PC-9 (cell line): Measurements from ENCODE around the gene GATB. TPM values are rescaled to one million over a fixed set of nuclear protein-coding genes. Genes with fewer than 3 reads are reported as not detected.

Experiments
- BruUV-seq: library from RNA; stranded (reverse); fragments of 400-500 nt; replicated peaks from 2 replicates; lab custom pipeline; 2021; lab: Mats Ljungman, UMichigan
- CTCF ChIA-PET: fragments of 300-600 bp; sonication (Branson Sonifier 250); formaldehyde crosslinking; loops from one replicate; lab custom pipeline; 2022; ENCODE audit warnings: antibody characterized with exemption; lab: Charles Lee
- POLR2A ChIA-PET: fragments of 300-600 bp; sonication (Branson Sonifier 250); formaldehyde crosslinking; loops from one replicate; lab custom pipeline; 2022; ENCODE audit warnings: antibody characterized with exemption; ENCODE audit not compliant: unreplicated experiment; lab: Charles Lee
- DNase-seq, 2 experiments: peaks; one replicate each; pipeline versions ENCODE4 v3.0.0 to v3.0.0-alpha.2; 2015 to 2022; ENCODE audit warnings: mixed read lengths in 1 of 2
- H2AFZ ChIP-seq: fragments of 200-600 bp; sonication (generic); 2 replicates; pipeline ENCODE4 v1.8.1; 2017; ENCODE audit warnings: antibody characterized with exemption
- H3F3A ChIP-seq: fragments of 200-600 bp; sonication (generic); 2 replicates; pipeline ENCODE4 v1.8.1; 2017; ENCODE audit warnings: antibody characterized with exemption, mild to moderate bottlenecking, low read depth; ENCODE audit not compliant: insufficient read depth
- H3K27ac ChIP-seq: fragments of 200-600 bp; sonication (generic); 2 replicates; pipeline ENCODE4 v1.6.1; 2016; ENCODE audit warnings: mixed run types
- H3K27me3 ChIP-seq: fragments of 200-600 bp; sonication (generic); 2 replicates; pipeline ENCODE4 v1.6.1; 2016; ENCODE audit warnings: low read depth, mixed run types; ENCODE audit not compliant: insufficient read depth
- H3K36me3 ChIP-seq: fragments of 200-600 bp; sonication (generic); 2 replicates; pipeline ENCODE4 v1.6.1; 2016; ENCODE audit warnings: low read depth, mixed run types
- H3K4me1 ChIP-seq: fragments of 200-600 bp; sonication (generic); replicated peaks from 2 replicates; pipeline ENCODE4 v1.6.1; 2016; ENCODE audit warnings: mixed run types; ENCODE audit not compliant: insufficient read depth
- H3K4me2 ChIP-seq: fragments of 200-600 bp; sonication (generic); 2 replicates; pipeline ENCODE4 v1.6.1; 2017; ENCODE audit warnings: mixed run types
- H3K4me3 ChIP-seq: fragments of 200-600 bp; sonication (generic); 2 replicates; pipeline ENCODE4 v1.6.1; 2016; ENCODE audit warnings: mixed run types
- H3K79me2 ChIP-seq: fragments of 200-600 bp; sonication (generic); 2 replicates; pipeline ENCODE4 v1.6.1; 2017; ENCODE audit warnings: low read depth, mixed run types
- H3K9me2 ChIP-seq: fragments of 200-600 bp; sonication (generic); 2 replicates; pipeline ENCODE4 v1.8.1; 2017; ENCODE audit warnings: mild to moderate bottlenecking; ENCODE audit not compliant: insufficient read depth
- H3K9me3 ChIP-seq: fragments of 200-600 bp; sonication (generic); 2 replicates; pipeline ENCODE4 v1.8.1; 2016; ENCODE audit warnings: low read depth; ENCODE audit not compliant: insufficient read depth
- H4K20me1 ChIP-seq: fragments of 200-600 bp; sonication (generic); 2 replicates; pipeline ENCODE4 v1.8.1; 2017; ENCODE audit not compliant: insufficient read depth
- CTCF ChIP-seq: fragments of 200-600 bp; sonication (generic); conservative IDR thresholded peaks from 2 replicates; pipeline ENCODE4 v1.6.1; 2017; ENCODE audit warnings: mixed run types, antibody characterized with exemption, mild to moderate bottlenecking, moderate library complexity
- EZH2 ChIP-seq: fragments of 200-600 bp; sonication (generic); IDR thresholded peaks from 2 replicates; pipeline ENCODE4 v1.8.0; 2017; ENCODE audit warnings: antibody characterized with exemption, low read depth
- intact Hi-C: fragments of 100-400 bp; cut with micrococcal nuclease; formaldehyde crosslinking; loops from one replicate; pipeline ENCODE4 v1.10.0; 2022; ENCODE audit not compliant: unreplicated experiment
- total RNA-seq: library from RNA; stranded (reverse); gene quantifications from 2 replicates; pipeline ENCODE4 v1.2.3, GENCODE V29; 2021

The GATB gene
- total RNA-seq, 1 experiment from 2014 or later = 24.2 TPM

GRCh38 chr4:151658959-151659600 is 101.7 kb downstream of the GATB start:
- Histone ChIP-seq H3K36me3 (no peaks in the 10 kb centered on the region), H3K79me2 (no peaks in the 10 kb centered on the region), H3K27me3 (no peaks in the 10 kb centered on the region), H3K9me2 (no peaks in the 10 kb centered on the region), H3K4me3 (no peak overlapping the region), H3F3A (no peaks in the 10 kb centered on the region), H4K20me1 (no peaks in the 10 kb centered on the region), H3K27ac (no peak overlapping the region), H3K4me1 (no peaks in the 10 kb centered on the region), H3K9me3 (no peaks in the 10 kb centered on the region), H2AFZ (no peak overlapping the region), H3K4me2 (no peak overlapping the region)
- intact Hi-C loops = no loop called here
- no TSS peak for BruUV-seq
- POLR2A ChIA-PET = interaction anchor here (0.5 kb wide), 1 partner anchor 177 kb away, joined by 4 read pairs; no protein-coding TSS in a partner anchor
- CTCF ChIA-PET = no interaction called here
- DNase-seq = no peak
- no peak for TF ChIP-seq CTCF
- no peak for TF ChIP-seq EZH2

GRCh38 chr4:151657896-151658295 is 102.9 kb downstream of the GATB start:
- TF ChIP-seq CTCF = no peak
- TF ChIP-seq EZH2 = no peak
- ChIA-PET CTCF (no interaction called here), POLR2A (no interaction called here)
- intact Hi-C loops = no loop called here
- no peak overlapping the region for H3K4me3 ChIP-seq
- no peaks in the 10 kb centered on the region for H4K20me1 ChIP-seq
- no peaks in the 10 kb centered on the region for H3K36me3 ChIP-seq
- BruUV-seq = no TSS peak
- H3K9me2 ChIP-seq = no peaks in the 10 kb centered on the region
- no peaks in the 10 kb centered on the region for H3K27me3 ChIP-seq
- no peaks in the 10 kb centered on the region for H3K9me3 ChIP-seq
- no peak for DNase-seq
- H2AFZ ChIP-seq = no peak overlapping the region
- H3F3A ChIP-seq = no peaks in the 10 kb centered on the region
- no peak overlapping the region for H3K4me2 ChIP-seq
- no peak overlapping the region for H3K27ac ChIP-seq
- no peaks in the 10 kb centered on the region for H3K4me1 ChIP-seq
- H3K79me2 ChIP-seq = no peaks in the 10 kb centered on the region

GRCh38 chr4:151656058-151656457 is 104.7 kb downstream of the GATB start:
- no peak for TF ChIP-seq EZH2
- TF ChIP-seq CTCF = no peak
- no peak overlapping the region for H3K4me3 ChIP-seq
- no peaks in the 10 kb centered on the region for H4K20me1 ChIP-seq
- no peaks in the 10 kb centered on the region for H3K9me2 ChIP-seq
- no TSS peak for BruUV-seq
- H3K27ac ChIP-seq = no peak overlapping the region
- no peak overlapping the region for H2AFZ ChIP-seq
- intact Hi-C loops = no loop called here
- H3F3A ChIP-seq = no peaks in the 10 kb centered on the region
- ChIA-PET CTCF (no interaction called here), POLR2A (no interaction called here)
- no peak for DNase-seq
- no peaks in the 10 kb centered on the region for H3K4me1 ChIP-seq
- no peaks in the 10 kb centered on the region for H3K27me3 ChIP-seq
- H3K4me2 ChIP-seq = no peak overlapping the region
- H3K36me3 ChIP-seq = no peaks in the 10 kb centered on the region
- no peaks in the 10 kb centered on the region for H3K9me3 ChIP-seq
- H3K79me2 ChIP-seq = no peaks in the 10 kb centered on the region
